ENCODE data around the gene COIL. TPM values are rescaled to one million over a fixed set of nuclear protein-coding genes. Genes with fewer than 3 reads are reported as not detected.

COIL gene
- total RNA-seq, 2 experiments from 2014 or later: 16.2 to 17.2 TPM

DNA sequence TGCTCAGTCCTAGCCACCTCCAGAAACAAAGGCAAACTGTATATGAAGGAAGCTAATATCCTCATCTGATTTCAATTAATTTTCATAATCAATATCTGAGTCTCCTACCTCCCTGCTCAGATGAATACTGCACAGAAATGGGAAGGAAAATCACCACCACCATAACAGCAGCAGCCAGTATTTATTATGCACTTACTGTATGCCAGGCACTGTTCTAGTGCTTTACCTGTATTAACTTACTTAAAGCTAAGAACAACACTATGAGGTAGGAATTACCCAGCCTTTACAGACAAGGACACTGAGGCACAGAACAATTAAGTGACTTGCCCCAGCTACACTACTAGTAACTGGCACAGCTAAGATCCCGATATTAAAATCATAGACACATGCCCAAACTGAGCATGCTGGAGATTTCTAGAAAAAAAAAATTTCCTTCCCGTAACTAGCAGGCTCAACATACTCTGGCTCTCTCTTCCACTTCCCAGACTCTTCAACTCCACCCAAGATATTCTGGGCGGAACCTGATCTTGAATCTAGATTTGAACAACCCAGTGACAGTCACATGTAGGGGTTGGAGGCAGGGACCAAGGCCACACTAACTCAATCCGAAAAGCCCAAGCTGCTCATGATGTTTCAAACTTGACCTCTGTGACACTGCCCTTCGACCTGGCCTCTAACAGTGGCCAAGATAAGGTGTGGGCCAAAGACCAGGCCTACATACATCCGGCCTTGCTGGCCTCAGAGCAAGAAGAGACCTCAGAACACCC lies 50.9 kb downstream of the COIL start:
- Mint-ChIP-seq H3K27ac (peak overlapping the region; percentile 61), H3K4me3 (peak overlapping the region; percentile 98), H3K4me1 (peaks cover 56% of the 10 kb centered on the region), H3K27me3 (no peaks in the 10 kb centered on the region), H3K9me3 (no peaks in the 10 kb centered on the region), H3K36me3 (ENCODE audit: low read depth) (peaks cover 77% of the 10 kb centered on the region)
- DNase-seq: no peak
- ChIA-PET CTCF (interaction anchor here (0.7 to 9.9 kb wide), 3 partner anchors 17 to 189 kb away, joined by 3 to 51 read pairs (median 3); no protein-coding TSS in a partner anchor), POLR2A (interaction anchor here (1.0 to 3.1 kb wide), 6 partner anchors 13 to 175 kb away, joined by 3 to 11 read pairs (median 4); partner anchors contain the start of gene AKAP1)

GRCh38 chr17:56908001-56908542 lies 52.8 kb downstream of the COIL start:
- peaks cover 86% of the 10 kb centered on the region for H3K36me3 Mint-ChIP-seq (ENCODE audit: low read depth)
- H3K9me3 Mint-ChIP-seq: no peaks in the 10 kb centered on the region
- ChIA-PET POLR2A (interaction anchor here (0.6 to 2.5 kb wide), 5 partner anchors 17 to 53 kb away, joined by 3 to 8 read pairs (median 3); partner anchors contain the start of gene COIL), CTCF (interaction anchor here (0.8 to 9.9 kb wide), 5 partner anchors 33 to 408 kb away, joined by 3 to 51 read pairs (median 5); no protein-coding TSS in a partner anchor)
- no peaks in the 10 kb centered on the region for H3K27me3 Mint-ChIP-seq
- peak overlapping the region; percentile 26 for H3K4me3 Mint-ChIP-seq
- DNase-seq: peak; percentile 77
- H3K27ac Mint-ChIP-seq: peak overlapping the region; percentile 87
- peaks cover 66% of the 10 kb centered on the region for H3K4me1 Mint-ChIP-seq

GRCh38 chr17:56903560-56903959 lies 57.3 kb downstream of the COIL start:
- no peak for DNase-seq
- CTCF ChIA-PET: interaction anchor here (9.9 kb wide), 1 partner anchor 38 kb away, joined by 51 read pairs; no protein-coding TSS in a partner anchor
- Mint-ChIP-seq H3K4me3 (no peak overlapping the region), H3K4me1 (peaks cover 53% of the 10 kb centered on the region), H3K27ac (no peak overlapping the region), H3K36me3 (ENCODE audit: low read depth) (peaks cover 93% of the 10 kb centered on the region), H3K27me3 (no peaks in the 10 kb centered on the region), H3K9me3 (no peaks in the 10 kb centered on the region)
- POLR2A ChIA-PET: interaction anchor here (1.8 kb wide), 1 partner anchor 10 kb away, joined by 5 read pairs; the partner anchor contains the start of gene TRIM25

- ChIA-PET POLR2A (interaction anchor here (1.1 to 2.0 kb wide), 3 partner anchors 9 to 11 kb away, joined by 3 to 5 read pairs (median 5); partner anchors contain the start of gene TRIM25), CTCF (no interaction called here)
- Mint-ChIP-seq H3K27ac (no peak overlapping the region), H3K4me1 (peaks cover 52% of the 10 kb centered on the region), H3K9me3 (no peaks in the 10 kb centered on the region), H3K4me3 (no peak overlapping the region), H3K27me3 (no peaks in the 10 kb centered on the region), H3K36me3 (ENCODE audit: low read depth) (peaks cover 93% of the 10 kb centered on the region)
- no peak for DNase-seq
Measured at GRCh38 chr17:56902348-56902747, 58.5 kb downstream of the COIL start.

DNA sequence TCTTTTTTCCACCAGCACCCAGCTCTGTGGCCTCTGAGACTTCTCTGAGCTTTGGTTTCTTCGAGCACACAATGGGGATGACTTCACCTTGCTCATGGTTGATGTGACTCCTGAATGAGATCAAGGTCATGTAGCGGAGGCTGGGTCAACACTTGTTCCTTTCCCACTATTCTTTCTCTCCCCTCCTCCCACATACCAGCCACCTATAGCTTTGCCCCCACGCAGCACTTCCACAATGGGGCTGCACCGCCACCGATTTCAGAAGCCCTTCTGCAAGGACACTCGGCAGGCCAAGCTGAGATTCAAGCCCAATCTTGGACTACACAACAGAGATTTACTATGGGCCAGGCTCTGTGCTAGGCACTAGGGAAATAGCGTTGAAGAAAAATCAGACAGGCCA lies 61.4 kb downstream of the COIL start:
- Mint-ChIP-seq H3K27ac (no peak overlapping the region), H3K27me3 (no peaks in the 10 kb centered on the region)
- CTCF ChIA-PET: no interaction called here

GRCh38 chr17:56898874-56899273 lies 62.0 kb downstream of the COIL start:
- ChIA-PET POLR2A (interaction anchor here (1.0 kb wide), 1 partner anchor 15 kb away, joined by 7 read pairs; the partner anchor contains the start of gene TRIM25), CTCF (no interaction called here)
- no peaks in the 10 kb centered on the region for H3K27me3 Mint-ChIP-seq
- peaks cover 36% of the 10 kb centered on the region for H3K4me1 Mint-ChIP-seq
- no peak overlapping the region for H3K4me3 Mint-ChIP-seq
- no peak overlapping the region for H3K27ac Mint-ChIP-seq
- peaks cover 98% of the 10 kb centered on the region for H3K36me3 Mint-ChIP-seq (ENCODE audit: low read depth)
- no peak for DNase-seq
- no peaks in the 10 kb centered on the region for H3K9me3 Mint-ChIP-seq

More for the DNA sequence above, 61.4 kb downstream of the COIL start:
- DNase-seq: no peak
- H3K4me1 Mint-ChIP-seq: peaks cover 40% of the 10 kb centered on the region
- no peaks in the 10 kb centered on the region for H3K9me3 Mint-ChIP-seq
- H3K4me3 Mint-ChIP-seq: no peak overlapping the region
- POLR2A ChIA-PET: interaction anchor here (1.0 kb wide), 1 partner anchor 15 kb away, joined by 7 read pairs; the partner anchor contains the start of gene TRIM25
- H3K36me3 Mint-ChIP-seq (ENCODE audit: low read depth): peaks cover 98% of the 10 kb centered on the region

GRCh38 chr17:56897646-56898424 lies 63.0 kb downstream of the COIL start:
- POLR2A ChIA-PET: interaction anchor here (1.5 kb wide), 1 partner anchor 12 kb away, joined by 3 read pairs; no protein-coding TSS in a partner anchor
- H3K27me3 Mint-ChIP-seq: no peaks in the 10 kb centered on the region
- peaks cover 33% of the 10 kb centered on the region for H3K4me1 Mint-ChIP-seq
- no peak overlapping the region for H3K4me3 Mint-ChIP-seq
- no peak for DNase-seq
- no peaks in the 10 kb centered on the region for H3K9me3 Mint-ChIP-seq
- no peak overlapping the region for H3K27ac Mint-ChIP-seq
- CTCF ChIA-PET: no interaction called here
- peaks cover 98% of the 10 kb centered on the region for H3K36me3 Mint-ChIP-seq (ENCODE audit: low read depth)

DNA sequence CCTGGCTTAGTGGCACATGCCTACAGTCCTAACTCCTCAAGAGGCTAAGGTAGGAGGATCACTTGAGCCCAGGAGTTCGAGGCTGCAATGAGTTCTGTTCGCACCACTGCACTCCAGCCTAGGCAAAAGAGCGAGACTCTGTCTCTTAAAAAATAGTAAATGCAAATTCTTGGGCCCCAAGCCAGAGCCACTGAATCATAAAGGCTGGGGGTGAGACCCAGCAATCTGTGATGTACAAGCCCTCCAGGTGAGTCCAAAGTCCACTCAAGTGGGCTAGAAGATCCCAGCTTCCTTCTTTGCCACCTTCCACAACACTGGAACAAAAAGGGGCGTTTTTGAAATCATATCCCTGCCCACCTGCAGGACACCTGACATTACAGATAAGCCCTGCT lies 63.9 kb downstream of the COIL start:
- Mint-ChIP-seq H3K27me3 (no peaks in the 10 kb centered on the region), H3K36me3 (ENCODE audit: low read depth) (peaks cover 98% of the 10 kb centered on the region), H3K9me3 (no peaks in the 10 kb centered on the region), H3K27ac (no peak overlapping the region), H3K4me1 (peaks cover 31% of the 10 kb centered on the region), H3K4me3 (no peak overlapping the region)
- ChIA-PET POLR2A (interaction anchor here (1.5 kb wide), 1 partner anchor 12 kb away, joined by 3 read pairs; no protein-coding TSS in a partner anchor), CTCF (no interaction called here)
- DNase-seq: no peak

DNA sequence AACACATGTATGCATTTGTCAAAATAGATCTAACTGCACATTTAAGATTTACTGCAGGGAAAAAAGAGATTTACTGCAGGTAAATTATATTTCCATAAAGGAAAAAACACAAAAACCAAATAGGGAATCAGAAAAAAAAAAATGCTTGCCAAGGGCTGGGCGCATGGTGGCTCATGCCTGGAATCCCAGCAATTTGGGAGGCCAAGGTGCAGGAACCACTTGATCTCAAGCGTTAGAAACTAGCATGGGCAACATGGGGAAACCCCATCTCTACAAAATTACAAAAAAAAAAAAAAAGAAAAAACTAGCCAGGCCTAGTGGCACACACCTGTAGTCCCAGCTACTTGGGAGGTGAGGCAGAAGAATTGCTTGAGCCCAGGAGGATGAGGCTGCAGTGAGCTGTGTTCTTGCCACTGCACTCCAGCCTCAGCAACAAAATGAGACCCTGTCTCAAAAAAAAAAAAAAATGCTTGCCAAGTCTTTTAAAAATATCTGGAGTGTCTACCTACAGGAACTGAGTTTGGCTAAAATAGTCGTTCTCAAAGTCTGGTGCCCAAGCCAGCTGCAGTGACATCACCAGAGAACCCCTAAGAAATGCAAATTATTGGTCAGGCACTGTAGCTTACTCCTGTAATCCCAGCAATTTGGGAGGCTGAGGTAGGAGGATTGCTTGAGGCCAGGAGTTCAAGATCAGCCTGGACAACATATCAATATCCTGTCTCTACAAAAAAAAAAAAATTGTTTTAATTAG lies 64.5 kb downstream of the COIL start:
- Mint-ChIP-seq H3K27me3 (no peaks in the 10 kb centered on the region), H3K4me3 (no peak overlapping the region), H3K9me3 (no peaks in the 10 kb centered on the region), H3K27ac (no peak overlapping the region), H3K36me3 (ENCODE audit: low read depth) (peaks cover 98% of the 10 kb centered on the region), H3K4me1 (peaks cover 27% of the 10 kb centered on the region)
- ChIA-PET CTCF (no interaction called here), POLR2A (interaction anchor here (1.5 kb wide), 1 partner anchor 13 kb away, joined by 3 read pairs; no protein-coding TSS in a partner anchor)
- no peak for DNase-seq

DNA sequence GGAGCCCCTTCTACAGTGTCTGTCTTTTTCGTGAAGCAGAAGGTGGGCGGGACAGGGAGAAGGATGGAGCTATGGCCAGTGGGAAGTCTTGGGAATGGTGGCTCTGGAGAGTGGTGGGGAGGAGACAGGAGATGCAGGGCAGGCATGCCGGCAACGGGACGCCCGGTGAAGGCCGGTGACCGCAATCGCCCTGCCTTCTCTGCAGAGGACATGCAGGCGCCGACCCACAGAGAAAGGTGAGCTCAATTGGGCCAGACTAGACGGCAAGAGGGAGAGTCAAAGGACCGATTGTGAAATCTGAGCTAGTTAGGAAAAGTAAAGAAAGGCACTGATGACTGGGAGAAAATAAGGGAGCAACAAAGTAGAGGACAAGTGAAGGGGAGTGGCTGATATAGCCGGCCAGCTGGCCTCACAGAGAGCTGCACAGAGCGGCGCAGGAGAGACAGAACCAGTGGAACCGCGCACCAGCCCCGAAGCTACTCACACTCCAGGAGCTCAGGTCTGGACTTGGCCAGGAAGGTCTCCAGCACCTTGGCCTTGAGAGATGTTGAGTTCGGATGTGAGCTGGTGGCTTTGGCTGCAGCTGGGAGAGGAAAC lies 65.9 kb downstream of the COIL start:
- Mint-ChIP-seq H3K27me3 (no peaks in the 10 kb centered on the region), H3K9me3 (no peaks in the 10 kb centered on the region), H3K4me1 (peaks cover 23% of the 10 kb centered on the region), H3K36me3 (ENCODE audit: low read depth) (peaks cover 99% of the 10 kb centered on the region), H3K4me3 (no peak overlapping the region), H3K27ac (no peak overlapping the region)
- no peak for DNase-seq
- POLR2A ChIA-PET: interaction anchor here (1.1 to 1.3 kb wide), 2 partner anchors 19 to 41 kb away, joined by 3 read pairs; partner anchors contain the start of gene TRIM25
- CTCF ChIA-PET: interaction anchor here (0.9 kb wide), 1 partner anchor 45 kb away, joined by 3 read pairs; no protein-coding TSS in a partner anchor

- Mint-ChIP-seq H3K9me3 (peaks cover under 1% of the 10 kb centered on the region), H3K4me3 (no peak overlapping the region), H3K27me3 (no peaks in the 10 kb centered on the region), H3K4me1 (peaks cover 21% of the 10 kb centered on the region), H3K36me3 (ENCODE audit: low read depth) (peaks cover 99% of the 10 kb centered on the region), H3K27ac (no peak overlapping the region)
- ChIA-PET CTCF (interaction anchor here (0.7 to 1.3 kb wide), 3 partner anchors 16 to 67 kb away, joined by 3 to 5 read pairs (median 5); partner anchors contain the start of gene COIL), POLR2A (interaction anchor here (1.0 to 1.1 kb wide), 2 partner anchors 8 to 16 kb away, joined by 3 to 4 read pairs; no protein-coding TSS in a partner anchor)
- no peak for DNase-seq
Measured at GRCh38 chr17:56893503-56893902, 67.3 kb downstream of the COIL start.

All from activated CD4-positive, alpha-beta memory T cell treated with anti-CD3 and anti-CD28 coated beads, Interleukin-2, amount 10 ng/mL, durations not matched to agents 7 days and 5 days (primary cell).